Esophagus muscularis mucosa (tissue), 4 donors: ENCODE results near the gene SLC25A1.

Experiments
- CTCF ChIP-seq, 3 experiments: fragments of 200-600 bp in 2 of 3; fragments of 450-650 bp in 1 of 3; sonication (generic) in 2 of 3; IDR thresholded peaks; one replicate each; pipeline ENCODE4 v1.5.1; 2017 to 2019; ENCODE audit warnings: antibody characterized with exemption in 3 of 3, mild to moderate bottlenecking in 2 of 3, moderate library complexity in 1 of 3
- EP300 ChIP-seq: sonication (generic); formaldehyde crosslinking; IDR thresholded peaks from one replicate; pipeline ENCODE4 v1.6.1; 2017; ENCODE audit warnings: antibody characterized with exemption
- POLR2A ChIP-seq: fragments of 450-650 bp; IDR thresholded peaks from one replicate; pipeline ENCODE4 v1.6.1; 2017; ENCODE audit warnings: antibody characterized with exemption, moderate library complexity, mild to moderate bottlenecking, low read depth

GRCh38 chr22:19130959-19131684, 47.4 kb downstream of the SLC25A1 start, which contains the start of gene TSSK2:
- TF ChIP-seq CTCF (IDR thresholded peaks at IDR 0.05) (no peak), EP300 (no peak), POLR2A (no peak)
